ENCODE measurements around the gene FLYWCH1.
"Not testable (repeated sequence)": the region's sequence is repeated elsewhere in the genome, so short reads cannot be mapped to it uniquely, and the experiment has no call there.

Gene FLYWCH1

GRCh38 chr16:2927010-2927646, 15.4 kb downstream of the FLYWCH1 start:
- peak; percentile 91 for DNase-seq (ENCODE audit: low spot score)

DNA sequence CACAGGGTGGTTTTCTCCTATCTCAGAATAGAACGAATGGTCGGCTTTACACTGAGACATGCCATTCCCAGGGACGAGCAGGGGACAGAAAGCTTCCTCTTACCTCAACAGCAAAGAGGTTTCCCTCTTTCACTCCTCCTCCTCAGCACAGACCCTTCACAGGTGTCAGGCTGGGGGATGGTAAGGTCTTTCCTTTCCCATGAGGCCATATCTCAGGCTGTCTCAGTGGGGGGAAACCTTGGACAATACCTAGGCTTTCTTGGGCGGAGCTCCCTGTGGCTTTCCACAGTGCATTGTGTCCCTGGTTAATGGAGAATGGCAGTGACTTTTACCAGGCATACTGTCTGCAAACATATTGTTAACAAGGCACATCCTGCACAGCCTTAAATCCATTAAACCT, 16.4 kb downstream of the FLYWCH1 start:
- not testable (repeated sequence) for DNase-seq (ENCODE audit: low spot score)

- DNase-seq (ENCODE audit: low spot score): no peak
These were observed 17.1 kb downstream of the FLYWCH1 start for GRCh38 chr16:2928796-2929195.

- no peak for DNase-seq (ENCODE audit: low spot score)
These were observed 18.0 kb downstream of the FLYWCH1 start for GRCh38 chr16:2929693-2930092.

DNA sequence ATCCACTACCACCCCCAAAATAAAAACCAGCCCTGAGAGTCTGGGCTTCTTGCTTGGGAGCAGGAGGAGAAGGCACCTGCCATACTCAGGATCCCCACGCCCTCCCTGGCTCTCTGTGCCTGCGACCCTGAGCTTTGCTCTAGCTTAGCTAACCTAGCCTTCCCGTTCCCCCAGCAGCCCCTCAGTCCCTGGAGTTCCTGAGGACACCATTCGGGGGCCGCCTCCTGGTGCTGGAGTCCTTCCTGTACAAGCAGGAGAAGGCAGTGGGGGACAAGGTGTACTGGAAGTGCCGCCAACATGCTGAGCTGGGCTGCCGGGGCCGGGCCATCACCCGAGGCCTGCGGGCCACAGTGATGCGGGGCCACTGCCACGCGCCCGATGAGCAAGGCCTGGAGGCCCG, 18.5 kb downstream of the FLYWCH1 start:
- DNase-seq (ENCODE audit: low spot score): no peak

GRCh38 chr16:2931231-2931914, 19.6 kb downstream of the FLYWCH1 start:
- not testable (repeated sequence) for DNase-seq (ENCODE audit: low spot score)

- no peak for DNase-seq (ENCODE audit: low spot score)
These were observed 21.4 kb downstream of the FLYWCH1 start for GRCh38 chr16:2933136-2933535.

GRCh38 chr16:2933701-2934100, 22.0 kb downstream of the FLYWCH1 start:
- no peak for DNase-seq (ENCODE audit: low spot score)

DNA sequence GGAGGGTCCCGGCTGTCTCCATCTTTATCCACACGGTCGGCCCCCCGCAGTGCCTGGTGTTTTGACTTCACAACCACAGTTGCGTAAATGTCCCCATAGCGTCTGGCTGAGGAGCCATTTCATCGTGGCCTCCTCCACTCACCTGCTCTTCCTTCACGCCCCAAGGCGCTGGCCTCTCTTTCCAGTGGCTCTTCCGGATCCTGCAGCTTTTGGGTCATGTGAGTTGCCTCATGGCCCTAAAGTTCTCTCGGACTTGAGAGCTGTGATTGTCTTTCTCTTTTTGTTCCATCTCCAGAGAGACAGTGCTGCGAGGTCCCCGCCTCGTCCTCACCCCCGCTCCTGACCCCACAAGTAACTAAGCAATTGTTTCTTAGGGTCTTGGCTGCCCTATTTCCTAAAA, 22.7 kb downstream of the FLYWCH1 start:
- no peak for DNase-seq (ENCODE audit: low spot score)

- DNase-seq (ENCODE audit: low spot score): no peak
These were observed 24.8 kb downstream of the FLYWCH1 start for GRCh38 chr16:2936436-2937011.

GRCh38 chr16:2937170-2937569, 25.4 kb downstream of the FLYWCH1 start:
- no peak for DNase-seq (ENCODE audit: low spot score)

DNA sequence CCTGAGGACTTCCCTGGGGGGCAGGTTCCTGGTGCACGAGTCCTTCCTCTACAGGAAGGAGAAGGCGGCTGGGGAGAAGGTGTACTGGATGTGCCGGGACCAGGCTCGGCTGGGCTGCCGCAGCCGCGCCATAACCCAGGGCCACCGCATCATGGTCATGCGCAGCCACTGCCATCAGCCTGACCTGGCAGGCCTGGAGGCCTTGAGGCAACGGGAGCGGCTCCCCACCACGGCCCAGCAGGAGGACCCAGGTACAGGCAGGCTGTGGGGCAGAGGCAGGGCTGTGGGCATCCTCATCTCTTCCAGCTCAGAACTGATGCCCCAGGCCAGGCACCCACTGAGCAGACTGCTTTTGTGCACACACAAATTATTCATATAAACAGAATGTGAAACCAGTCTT, 26.5 kb downstream of the FLYWCH1 start:
- no peak for DNase-seq (ENCODE audit: low spot score)

- DNase-seq (ENCODE audit: low spot score): no peak
These were observed 28.2 kb downstream of the FLYWCH1 start for GRCh38 chr16:2939968-2940367.

DNA sequence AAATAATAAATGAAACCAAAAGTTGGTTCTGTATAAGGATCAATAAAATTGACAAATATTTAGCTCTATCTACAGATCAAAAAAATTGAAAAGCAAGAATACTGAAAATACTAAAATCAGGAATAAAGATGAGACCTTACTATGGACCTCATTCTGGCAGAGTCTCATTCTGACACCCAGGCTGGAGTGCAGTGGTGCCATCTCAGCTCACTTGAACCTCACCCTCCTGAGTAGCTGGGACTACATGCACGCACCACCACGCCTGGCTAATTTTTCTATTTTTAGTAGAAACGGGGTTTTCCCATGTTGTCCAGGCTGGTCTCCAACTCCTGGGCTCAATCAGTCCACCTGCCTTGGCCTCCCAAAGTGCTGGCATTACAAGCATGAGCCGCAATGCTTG, 30.3 kb downstream of the FLYWCH1 start:
- DNase-seq (ENCODE audit: low spot score): no peak

GRCh38 chr16:2943716-2944115, 32.0 kb downstream of the FLYWCH1 start:
- not testable (repeated sequence) for DNase-seq (ENCODE audit: low spot score)

GRCh38 chr16:2946649-2947048, 34.9 kb downstream of the FLYWCH1 start:
- DNase-seq (ENCODE audit: low spot score): no peak

DNA sequence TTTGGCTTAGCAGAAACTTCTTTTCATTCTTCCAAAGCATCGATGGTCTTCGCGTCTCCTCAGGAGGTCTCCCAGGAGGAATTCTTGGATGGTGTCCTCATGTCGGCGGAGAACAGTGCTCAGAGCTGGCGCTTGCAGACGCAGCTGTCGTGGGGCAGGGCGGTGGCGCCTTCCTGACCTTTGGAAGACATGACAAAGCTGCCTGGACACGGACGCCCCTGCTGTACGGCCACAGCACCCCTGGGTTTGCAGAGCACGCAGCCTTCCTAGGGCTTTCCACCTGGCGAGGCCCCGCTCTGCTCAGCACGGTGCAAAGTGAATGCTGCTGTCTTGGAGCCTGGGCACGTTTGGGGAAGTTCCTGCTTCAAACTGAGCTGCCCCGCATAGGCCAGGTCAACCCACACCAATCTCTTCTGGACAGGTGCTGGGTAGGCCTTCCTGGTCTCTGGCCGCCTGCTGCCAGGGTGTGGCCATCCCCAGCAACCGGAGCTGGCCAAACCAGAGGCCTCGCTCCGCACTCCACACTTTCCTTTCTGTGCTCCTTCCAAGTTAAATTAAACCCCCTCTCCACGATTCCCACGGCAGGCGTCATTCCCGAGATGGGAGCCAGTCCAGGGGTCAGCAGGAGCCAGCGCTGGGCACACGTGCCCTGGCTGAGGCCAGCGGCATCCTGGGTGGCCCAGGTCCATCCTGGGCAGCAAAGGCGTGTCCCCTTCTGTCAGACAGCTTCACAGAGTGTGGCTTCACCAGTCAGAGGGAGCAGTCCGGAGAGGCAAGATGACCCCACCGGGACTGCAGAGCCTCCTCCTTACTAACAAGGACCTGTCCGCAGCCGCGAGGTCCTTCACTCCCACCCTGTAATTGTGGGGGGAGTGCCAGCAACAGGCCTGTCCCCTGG, 37.3 kb downstream of the FLYWCH1 start:
- DNase-seq (ENCODE audit: low spot score): no peak

- no peak for DNase-seq (ENCODE audit: low spot score)
These were observed 38.1 kb downstream of the FLYWCH1 start for GRCh38 chr16:2949705-2950352.

GRCh38 chr16:2950353-2950724, 38.6 kb downstream of the FLYWCH1 start:
- no peak for DNase-seq (ENCODE audit: low spot score)

DNA sequence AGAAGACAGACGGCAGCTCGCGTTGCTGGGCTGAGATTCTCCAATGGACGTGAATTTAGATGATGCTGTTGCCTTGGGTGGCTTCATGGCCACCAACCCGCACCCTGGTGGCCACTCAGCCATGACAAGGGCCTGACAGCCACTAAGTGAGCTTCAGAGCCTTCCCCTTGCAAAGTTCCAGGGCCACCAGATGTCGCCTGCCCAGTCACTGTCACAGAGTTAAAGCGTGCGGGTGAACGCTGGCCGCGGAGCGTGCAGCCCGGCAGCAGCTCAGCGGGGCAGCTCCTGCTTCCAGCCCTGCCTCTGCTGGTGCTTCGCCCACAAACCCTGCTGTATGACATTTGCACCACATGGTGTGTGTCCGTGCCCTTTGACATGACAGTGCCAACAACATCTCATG, 39.0 kb downstream of the FLYWCH1 start:
- no peak for DNase-seq (ENCODE audit: low spot score)

DNA sequence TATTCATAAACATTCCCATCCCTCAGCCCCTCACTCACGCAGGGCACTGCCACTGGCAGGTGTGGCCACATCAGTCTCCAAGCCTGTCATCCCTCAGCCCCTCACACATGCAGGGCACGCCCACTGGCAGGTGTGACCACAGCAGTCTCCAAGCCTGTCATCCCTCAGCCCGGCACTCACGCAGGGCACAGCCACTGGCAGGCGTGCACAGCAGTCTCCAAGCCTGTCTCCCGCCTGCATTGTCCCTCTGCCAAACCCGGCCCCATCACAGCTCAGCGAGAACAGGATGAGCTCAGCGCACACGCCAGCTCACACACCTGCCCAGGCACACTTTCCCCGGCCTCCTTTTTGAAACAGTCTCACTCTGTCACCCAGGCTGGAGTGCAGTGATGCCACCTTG, 40.9 kb downstream of the FLYWCH1 start:
- no peak for DNase-seq (ENCODE audit: low spot score)
